AG09309 (cell line): ENCODE data around the gene EZH2.

Experiments
- DNase-seq: peaks from one replicate; pipeline ENCODE4 v3.0.0-alpha.2; 2010; ENCODE audit warnings: low read depth
- H3K4me3 ChIP-seq: 2 replicates; pipeline ENCODE4 v1.5.1; 2011; ENCODE audit warnings: mild to moderate bottlenecking, low read depth, low read length, moderate library complexity; ENCODE audit not compliant: control insufficient read depth
- TF ChIP-seq, protein P1 (sequence below): IDR thresholded peaks from 2 replicates; pipeline ENCODE4 v1.5.1; 2011; ENCODE audit warnings: mild to moderate bottlenecking, low read depth, low read length, inconsistent platforms; ENCODE audit not compliant: insufficient read depth, control insufficient read depth; ENCODE audit errors: missing control alignments

The EZH2 gene

DNA sequence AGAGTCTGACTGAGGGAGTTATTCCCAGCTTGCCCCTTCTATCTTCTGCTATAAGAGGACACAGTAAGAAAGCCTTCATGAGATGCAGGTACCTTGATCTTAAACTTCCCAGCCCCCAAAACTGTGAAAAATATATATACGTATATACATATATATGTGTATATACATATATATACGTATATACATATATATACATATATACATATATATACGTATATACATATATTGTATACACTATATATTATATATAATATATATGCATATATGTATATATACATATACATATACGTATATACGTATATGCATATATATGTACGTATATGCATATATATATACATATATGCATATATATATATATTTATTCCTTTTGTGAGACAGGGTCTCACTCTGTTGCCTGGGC is 17.7 kb downstream of the EZH2 start:
- H3K4me3 ChIP-seq: no peak overlapping the region
- no peak for DNase-seq

DNA sequence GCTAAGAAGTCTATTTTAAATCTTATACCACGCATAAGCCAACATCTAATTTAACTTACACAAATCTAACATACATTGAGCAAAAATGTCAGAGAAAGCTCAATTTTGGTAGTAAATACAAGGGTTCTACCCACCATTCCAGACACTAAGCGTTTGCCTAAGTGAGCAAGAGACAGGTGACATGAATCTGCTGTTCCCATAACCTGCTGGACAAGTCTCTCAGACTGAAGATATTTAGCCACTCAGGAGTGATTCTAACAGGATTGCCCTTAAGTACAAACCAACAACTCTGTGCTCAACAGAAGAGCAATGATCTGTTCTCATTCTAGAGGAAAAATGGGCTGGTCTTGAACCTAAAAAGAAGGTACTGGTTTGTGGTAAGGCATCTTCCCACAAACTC is 18.8 kb downstream of the EZH2 start:
- TF ChIP-seq, protein P1, sequence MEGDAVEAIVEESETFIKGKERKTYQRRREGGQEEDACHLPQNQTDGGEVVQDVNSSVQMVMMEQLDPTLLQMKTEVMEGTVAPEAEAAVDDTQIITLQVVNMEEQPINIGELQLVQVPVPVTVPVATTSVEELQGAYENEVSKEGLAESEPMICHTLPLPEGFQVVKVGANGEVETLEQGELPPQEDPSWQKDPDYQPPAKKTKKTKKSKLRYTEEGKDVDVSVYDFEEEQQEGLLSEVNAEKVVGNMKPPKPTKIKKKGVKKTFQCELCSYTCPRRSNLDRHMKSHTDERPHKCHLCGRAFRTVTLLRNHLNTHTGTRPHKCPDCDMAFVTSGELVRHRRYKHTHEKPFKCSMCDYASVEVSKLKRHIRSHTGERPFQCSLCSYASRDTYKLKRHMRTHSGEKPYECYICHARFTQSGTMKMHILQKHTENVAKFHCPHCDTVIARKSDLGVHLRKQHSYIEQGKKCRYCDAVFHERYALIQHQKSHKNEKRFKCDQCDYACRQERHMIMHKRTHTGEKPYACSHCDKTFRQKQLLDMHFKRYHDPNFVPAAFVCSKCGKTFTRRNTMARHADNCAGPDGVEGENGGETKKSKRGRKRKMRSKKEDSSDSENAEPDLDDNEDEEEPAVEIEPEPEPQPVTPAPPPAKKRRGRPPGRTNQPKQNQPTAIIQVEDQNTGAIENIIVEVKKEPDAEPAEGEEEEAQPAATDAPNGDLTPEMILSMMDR: no peak
- H3K4me3 ChIP-seq: no peak overlapping the region
- no peak for DNase-seq

More for the DNA sequence above, 17.7 kb downstream of the EZH2 start:
- TF ChIP-seq, protein P1: no peak

DNA sequence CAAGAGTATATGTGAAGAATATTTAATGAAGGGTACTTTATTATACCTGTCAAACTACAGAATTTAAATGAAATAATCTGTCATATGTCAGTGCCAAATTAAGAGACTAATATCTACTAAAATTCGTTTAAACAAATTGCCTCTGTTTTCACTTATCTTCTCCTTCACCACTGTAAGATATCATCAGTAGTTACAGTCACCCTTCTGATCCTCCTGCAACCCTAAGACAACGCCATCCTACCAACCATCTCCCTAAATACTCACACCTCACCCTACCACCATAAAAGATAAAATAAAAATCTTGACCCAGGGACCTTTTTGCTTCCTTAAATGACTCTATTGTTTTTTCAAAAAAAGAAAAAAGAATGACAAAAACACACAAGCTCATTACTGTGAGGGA is 20.8 kb downstream of the EZH2 start:
- no peak for DNase-seq

DNA sequence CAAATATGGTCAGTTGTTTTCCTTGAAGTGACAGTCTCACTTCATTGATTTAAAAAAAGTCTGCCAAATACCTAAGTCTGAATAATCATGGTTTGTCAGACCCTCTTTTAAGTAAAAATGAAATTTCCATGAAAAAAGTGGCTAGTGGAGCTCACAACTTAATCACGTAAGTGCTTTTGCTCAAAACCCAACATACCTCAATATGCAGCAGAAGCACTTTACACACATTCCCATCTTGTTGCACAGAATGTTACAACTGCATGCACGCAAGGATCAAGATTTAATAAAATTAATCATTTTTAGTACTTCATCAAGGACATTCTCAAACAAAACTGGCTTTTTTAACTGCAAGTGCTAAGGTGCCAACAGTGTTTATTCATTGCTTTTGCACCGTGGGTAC is 21.6 kb downstream of the EZH2 start:
- H3K4me3 ChIP-seq: no peak overlapping the region
- no peak for DNase-seq
- TF ChIP-seq, protein P1: no peak

More for the DNA sequence above, 20.8 kb downstream of the EZH2 start:
- H3K4me3 ChIP-seq: no peak overlapping the region
- TF ChIP-seq, protein P1: no peak

DNA sequence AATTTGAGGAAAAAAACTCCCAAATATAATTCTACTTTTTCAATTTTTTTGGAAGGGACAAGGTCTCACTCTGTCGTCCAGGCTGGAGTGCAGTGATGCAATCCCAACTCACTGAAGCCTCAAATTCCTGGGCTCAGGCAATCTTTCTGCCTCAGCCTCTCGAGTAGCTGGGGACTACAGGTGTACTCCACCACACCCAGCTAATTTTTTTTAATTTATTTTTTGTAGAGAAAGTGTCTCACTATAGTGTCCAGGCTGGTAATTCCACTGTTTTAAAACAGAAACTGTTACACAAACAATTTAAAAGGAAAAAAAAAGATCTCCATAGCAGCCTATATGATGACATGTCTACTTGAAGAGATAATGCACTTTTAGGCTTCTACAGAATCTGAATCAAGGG is 25.6 kb downstream of the EZH2 start:
- TF ChIP-seq, protein P1: no peak
- DNase-seq: no peak
- no peak overlapping the region for H3K4me3 ChIP-seq

DNA sequence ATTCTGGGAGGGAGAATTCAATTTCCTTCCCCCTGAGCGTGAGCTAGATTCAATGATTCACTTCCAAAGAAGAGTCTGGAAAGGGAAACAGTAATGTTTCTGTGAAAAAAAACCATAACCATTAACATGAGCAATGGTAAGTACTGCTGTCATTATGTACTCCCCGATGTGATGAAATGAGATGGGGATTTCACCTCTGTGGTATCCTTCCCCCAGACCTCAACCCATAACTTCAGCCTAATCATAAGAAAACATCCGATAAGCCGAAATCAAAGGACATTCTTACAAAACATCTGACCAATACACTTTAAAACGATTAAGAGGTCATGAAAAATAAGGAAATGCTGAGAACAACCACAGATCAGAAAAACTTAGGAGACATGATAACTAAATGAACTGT is 27.2 kb downstream of the EZH2 start:
- H3K4me3 ChIP-seq: peak overlapping the region; percentile 57
- DNase-seq: no peak
- TF ChIP-seq, protein P1: no peak

DNA sequence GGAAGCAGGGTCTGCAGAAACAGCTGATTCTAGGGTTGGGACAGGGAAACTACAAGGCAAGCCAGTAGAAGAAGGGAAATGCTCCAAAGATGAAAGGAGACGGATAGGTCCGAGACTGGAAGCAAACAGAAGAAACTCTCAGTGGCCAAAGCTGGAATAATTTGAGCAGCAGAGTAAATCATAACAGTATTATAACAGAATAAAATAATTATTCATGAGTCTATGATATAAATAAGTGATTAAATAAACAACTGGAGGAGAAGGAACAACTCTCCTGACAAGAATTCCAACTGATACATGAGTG is 27.6 kb downstream of the EZH2 start:
- peak overlapping the region; percentile 57 for H3K4me3 ChIP-seq
- no peak for DNase-seq
- TF ChIP-seq, protein P1: no peak
